Small intestine (tissue), 7 donors: Measurements from ENCODE around the gene CD300H. TPM values are rescaled to one million over a fixed set of nuclear protein-coding genes. Genes with fewer than 3 reads are reported as not detected.

Source experiments
- DNase-seq, 2 donors: peaks; one replicate each; pipeline versions ENCODE4 v3.0.0 to v3.0.0-alpha.2; 2013
- FAIRE-seq: peaks from 2 replicates; lab custom pipeline; 2012; peaks lifted over from hg19 to GRCh38; lab: Jason Lieb, UNC
- H3K27ac ChIP-seq, 3 donors: one replicate each; pipeline ENCODE4 v1.5.1; 2013; ENCODE audit warnings: low read length in 2 of 3, mild to moderate bottlenecking in 2 of 3, control low read depth in 1 of 3, inconsistent platforms in 1 of 3, low read depth in 1 of 3, moderate library complexity in 1 of 3
- H3K27me3 ChIP-seq, 3 donors: one replicate each; pipeline ENCODE4 v1.6.1; 2013; ENCODE audit warnings: low read length in 3 of 3, inconsistent platforms in 1 of 3; ENCODE audit not compliant: control insufficient read depth in 3 of 3, insufficient read depth in 3 of 3
- H3K36me3 ChIP-seq, 3 donors: one replicate each; pipeline ENCODE4 v1.6.1; 2013; ENCODE audit warnings: low read length in 3 of 3, inconsistent platforms in 1 of 3, low read depth in 1 of 3, mild to moderate bottlenecking in 1 of 3, moderate library complexity in 1 of 3; ENCODE audit not compliant: control insufficient read depth in 3 of 3, insufficient read depth in 2 of 3
- H3K4me1 ChIP-seq, 3 donors: one replicate each; pipeline ENCODE4 v1.6.1; 2013; ENCODE audit warnings: low read length in 2 of 3, inconsistent platforms in 1 of 3, low read depth in 1 of 3, mild to moderate bottlenecking in 1 of 3, moderate library complexity in 1 of 3; ENCODE audit not compliant: control insufficient read depth in 3 of 3, insufficient read depth in 2 of 3
- H3K4me3 ChIP-seq, 3 donors: one replicate each; pipeline ENCODE4 v1.5.1; 2013; ENCODE audit warnings: low read length in 3 of 3, control low read depth in 1 of 3, inconsistent platforms in 1 of 3, low read depth in 1 of 3, mild to moderate bottlenecking in 1 of 3, moderate library complexity in 1 of 3
- H3K9me3 ChIP-seq, 2 donors: one replicate each; pipeline ENCODE4 v1.6.1; 2013; ENCODE audit warnings: low read depth in 1 of 2, low read length in 1 of 2; ENCODE audit not compliant: control insufficient read depth in 2 of 2, insufficient read depth in 1 of 2
- whole genome bisulfite sequencing, 3 donors: extraction: QIAGEN DNeasy Blood & Tissue Kit; methylation state at CpG; one replicate each; pipeline ENCODE4 v1.1.7; 2013; 5-methylcytosine and 5-hydroxymethylcytosine counted together
- polyA plus RNA-seq, 4 donors: library from polyadenylated mRNA; stranded (reverse) in 3 of 4; unstranded in 1 of 4; fragments of 200-250 nt in 3 of 4; fragments of 120-200 nt in 1 of 4; gene quantifications; one replicate each; pipeline versions ENCODE4 v1.2.1 to v1.2.3, GENCODE V29; 2013
- donor health status: healthy with polysubstance abuse.
- donor health status: control.
- donor health status: control.
- donor health status: Bipolar disorder and iron deficiency.
- donor health status: healthy.

CD300H gene
- polyA plus RNA-seq, 4 donors = 0.13 TPM; not detected in 3

- Histone ChIP-seq H3K4me1 (no peaks in the 10 kb centered on the region), H3K27me3 (peaks cover 0 to 3% (median 0%) of the 10 kb centered on the region in 3 donors), H3K4me3 (no peak overlapping the region), H3K27ac (no peak overlapping the region), H3K36me3 (no peaks in the 10 kb centered on the region), H3K9me3 (peaks cover 0 to 6% of the 10 kb centered on the region in 2 donors)
- WGBS, 3 donors = 87 to 95% (median 93%) methylated on average over 10 of the region's 10 CpGs
- FAIRE-seq = no peak
- no peak for DNase-seq
Measured at GRCh38 chr17:74514632-74515334, 52.5 kb downstream of the CD300H start.

GRCh38 chr17:74513987-74514631 lies 53.2 kb downstream of the CD300H start:
- WGBS, 3 donors = 46 to 100% (median 72%) methylated on average over 3 of the region's 3 CpGs
- H3K4me3 ChIP-seq = no peak overlapping the region
- DNase-seq = peak in 1 of 2 donors; percentile 14
- H3K9me3 ChIP-seq = peaks cover 0 to 6% of the 10 kb centered on the region in 2 donors
- no peaks in the 10 kb centered on the region for H3K4me1 ChIP-seq
- no peaks in the 10 kb centered on the region for H3K36me3 ChIP-seq
- no peak overlapping the region for H3K27ac ChIP-seq
- H3K27me3 ChIP-seq = peaks cover 0 to 3% (median 0%) of the 10 kb centered on the region in 3 donors
- no peak for FAIRE-seq

GRCh38 chr17:74512624-74513091 lies 54.7 kb downstream of the CD300H start:
- Histone ChIP-seq H3K4me3 (no peak overlapping the region), H3K9me3 (peaks cover 0 to 6% of the 10 kb centered on the region in 2 donors), H3K27ac (no peak overlapping the region), H3K4me1 (no peaks in the 10 kb centered on the region), H3K27me3 (peaks cover 0 to 3% (median 0%) of the 10 kb centered on the region in 3 donors), H3K36me3 (no peaks in the 10 kb centered on the region)
- DNase-seq (no peak), FAIRE-seq (no peak)
- 67 to 75% (median 72%) methylated on average over 7 of the region's 7 CpGs for WGBS, 3 donors

- WGBS, 3 donors = 73 to 83% (median 78%) methylated on average over 2 of the region's 2 CpGs
- DNase-seq = no peak
- H3K9me3 ChIP-seq = peaks cover 0 to 6% of the 10 kb centered on the region in 2 donors
- H3K27ac ChIP-seq = peak overlapping the region in 1 of 3 donors; percentile 19
- peaks cover 0 to 3% (median 0%) of the 10 kb centered on the region in 3 donors for H3K27me3 ChIP-seq
- no peaks in the 10 kb centered on the region for H3K4me1 ChIP-seq
- no peak overlapping the region for H3K4me3 ChIP-seq
- no peak for FAIRE-seq
- no peaks in the 10 kb centered on the region for H3K36me3 ChIP-seq
Measured at GRCh38 chr17:74512036-74512435, 55.3 kb downstream of the CD300H start.

Other genes with a start within 250 kb of the CD300H start
- 1 to 10 TPM in 3 of 4 donors, under 1 TPM in 1; 0.45 to 4.5 (median 2.4) TPM for gene KIF19, start 241.3 kb downstream of the CD300H start, polyA plus RNA-seq
- gene BTBD17, start 205.6 kb downstream of the CD300H start, polyA plus RNA-seq = under 1 TPM in 2 of 4 donors, not detected in 2; 0.15 to 0.21 TPM
- gene GPR142, start 200.0 kb downstream of the CD300H start, polyA plus RNA-seq = under 1 TPM in 2 of 4 donors, not detected in 2; 0.19 to 0.93 TPM
- 10 to 100 TPM; 41.3 to 72.8 (median 48.1) TPM for gene GPRC5C, start 135.4 kb downstream of the CD300H start, polyA plus RNA-seq
- 1 to 10 TPM; 1.1 to 5.9 (median 5.4) TPM for gene CD300A, start 100.9 kb downstream of the CD300H start, polyA plus RNA-seq
- under 1 TPM in 3 of 4 donors, not detected in 1; 0.13 to 0.27 (median 0.25) TPM for gene CD300LB, start 36.0 kb downstream of the CD300H start, polyA plus RNA-seq
- 1 to 10 TPM in 2 of 4 donors, under 1 TPM in 1, not detected in 1; 0.81 to 1.1 (median 1.1) TPM for gene CD300C, start 21.4 kb downstream of the CD300H start, polyA plus RNA-seq
- not detected for gene CD300LD, start 24.8 kb upstream of the CD300H start, polyA plus RNA-seq
- gene CD300E, start 56.2 kb upstream of the CD300H start, polyA plus RNA-seq = under 1 TPM in 3 of 4 donors, not detected in 1; 0.04 to 0.33 (median 0.22) TPM
- gene CD300LF, start 145.4 kb upstream of the CD300H start, polyA plus RNA-seq = 1 to 10 TPM; 1.6 to 5.7 (median 2.4) TPM
- 10 to 100 TPM in 1 of 4 donors, 1 to 10 TPM in 3; 1.8 to 18.7 (median 4.1) TPM for gene RAB37, start 169.7 kb upstream of the CD300H start, polyA plus RNA-seq
- 100 to 1,000 TPM; 231 to 592 (median 518) TPM for gene NHERF1, start 181.1 kb upstream of the CD300H start, polyA plus RNA-seq
- gene NAT9, start 208.8 kb upstream of the CD300H start, polyA plus RNA-seq = 10 to 100 TPM; 12.4 to 28.3 (median 22.2) TPM